Activated naive CD4-positive, alpha-beta T cell treated with anti-CD3 and anti-CD28 coated beads, Interleukin-2, amount 50 U/mL, for 24 hours (primary cell): Measurements from ENCODE around the gene NBAS.
"Not testable (repeated sequence)": the region's sequence is repeated elsewhere in the genome, so short reads cannot be mapped to it uniquely, and the experiment has no call there.

ENCODE experiments used
- H3K27ac Mint-ChIP-seq: one replicate; pipeline ENCODE4 v1.8.0; 2021; ENCODE audit warnings: mild to moderate bottlenecking, mixed read lengths
- H3K27me3 Mint-ChIP-seq: one replicate; pipeline ENCODE4 v1.8.0; 2021; ENCODE audit warnings: mixed read lengths
- H3K36me3 Mint-ChIP-seq: one replicate; pipeline ENCODE4 v1.8.0; 2021; ENCODE audit warnings: mixed read lengths
- H3K4me1 Mint-ChIP-seq: one replicate; pipeline ENCODE4 v1.8.0; 2021; ENCODE audit warnings: mixed read lengths
- H3K4me3 Mint-ChIP-seq: one replicate; pipeline ENCODE4 v1.8.0; 2021; ENCODE audit warnings: mild to moderate bottlenecking, mixed read lengths
- H3K9me3 Mint-ChIP-seq: one replicate; pipeline ENCODE4 v1.8.0; 2021; ENCODE audit warnings: mixed read lengths

NBAS gene

DNA sequence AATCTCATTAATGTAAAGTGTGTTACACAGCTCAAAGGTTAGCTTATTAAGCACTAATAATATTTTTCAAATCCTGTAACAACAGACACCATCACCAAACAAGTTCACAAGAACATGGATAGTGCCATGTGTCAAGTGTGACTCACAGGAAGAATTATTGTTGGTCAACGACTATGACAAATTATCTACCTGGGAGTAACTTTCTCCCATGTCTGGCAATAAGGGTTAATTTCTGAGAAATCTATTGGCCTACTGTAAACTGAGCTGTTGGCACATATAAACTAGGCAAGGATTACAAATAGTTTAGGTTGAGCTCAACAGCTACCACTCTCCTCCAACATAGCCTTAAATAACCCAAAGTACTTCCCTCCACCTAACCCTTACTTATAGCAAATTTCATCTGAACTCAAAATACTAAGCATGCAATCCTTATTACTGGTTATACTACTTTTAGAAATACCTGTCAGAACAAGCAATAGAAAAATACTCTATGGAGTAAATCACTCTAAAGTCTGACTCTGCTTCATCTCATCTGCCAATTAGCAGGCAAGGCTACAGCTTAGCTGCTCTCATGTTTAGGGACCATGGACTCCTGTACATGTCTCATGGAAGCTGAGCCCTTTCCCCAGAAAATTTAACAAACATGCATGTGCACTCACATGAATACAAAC, 223.0 kb downstream of the NBAS start:
- no peaks in the 10 kb centered on the region for H3K9me3 Mint-ChIP-seq
- H3K27ac Mint-ChIP-seq: no peak overlapping the region
- no peaks in the 10 kb centered on the region for H3K27me3 Mint-ChIP-seq
- peaks cover 4% of the 10 kb centered on the region for H3K4me1 Mint-ChIP-seq
- H3K4me3 Mint-ChIP-seq: no peak overlapping the region
- H3K36me3 Mint-ChIP-seq: peaks cover 27% of the 10 kb centered on the region

DNA sequence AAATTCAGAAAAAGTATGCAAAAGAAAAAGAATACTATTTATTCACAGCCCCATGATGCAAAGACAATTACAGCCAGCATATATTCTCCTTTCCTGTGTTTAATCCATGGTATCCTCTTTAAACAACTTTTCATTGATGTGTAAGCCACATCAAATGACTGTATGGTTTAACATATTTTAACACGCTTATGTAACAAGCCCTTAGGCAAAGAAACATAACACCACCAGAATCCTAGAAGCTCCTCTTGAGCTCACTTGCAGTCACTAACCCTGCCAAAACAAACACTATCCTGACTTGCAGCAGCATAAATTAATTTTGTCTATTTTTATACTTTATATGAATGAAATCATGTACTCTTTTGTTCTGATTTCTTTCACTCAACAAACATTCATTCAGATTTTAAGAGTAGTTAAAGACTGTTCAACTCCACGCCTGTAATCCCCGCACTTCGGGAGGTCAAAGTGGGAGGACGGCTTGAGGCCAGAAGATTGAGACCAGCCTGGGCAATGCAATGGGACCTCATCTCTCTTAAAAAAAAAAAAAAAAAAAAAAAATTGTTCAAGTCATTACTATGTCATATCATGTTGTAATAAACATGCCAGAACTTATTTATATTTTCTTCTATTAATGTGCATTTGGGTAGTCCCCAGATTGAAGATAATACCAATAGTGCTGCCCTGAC, 226.3 kb downstream of the NBAS start:
- H3K27me3 Mint-ChIP-seq: no peaks in the 10 kb centered on the region
- no peak overlapping the region for H3K4me3 Mint-ChIP-seq
- H3K9me3 Mint-ChIP-seq: no peaks in the 10 kb centered on the region

DNA sequence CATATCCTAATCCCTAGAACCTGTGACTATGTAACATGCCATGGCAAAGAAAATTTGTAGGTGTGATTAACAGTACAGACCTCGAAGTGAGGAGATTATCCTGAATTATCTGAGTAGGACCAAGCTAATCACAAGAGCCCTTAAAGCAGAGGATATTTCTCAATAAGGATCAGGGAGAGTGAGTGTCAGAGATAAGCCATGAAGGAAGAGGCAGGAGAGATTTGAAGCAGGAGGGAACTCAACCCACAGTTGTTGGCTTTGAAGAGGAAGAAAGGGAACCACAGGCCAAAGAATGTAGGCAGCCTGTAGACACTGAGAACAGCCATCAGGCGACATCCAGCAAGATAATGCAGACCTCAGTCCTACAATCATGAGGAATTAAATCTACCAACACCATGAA, 229.3 kb downstream of the NBAS start:
- Mint-ChIP-seq H3K36me3 (peaks cover 20% of the 10 kb centered on the region), H3K4me3 (no peak overlapping the region), H3K9me3 (no peaks in the 10 kb centered on the region), H3K27ac (no peak overlapping the region), H3K27me3 (no peaks in the 10 kb centered on the region), H3K4me1 (peaks cover 4% of the 10 kb centered on the region)

More for the DNA sequence above, 226.3 kb downstream of the NBAS start:
- Mint-ChIP-seq H3K4me1 (peaks cover 4% of the 10 kb centered on the region), H3K27ac (no peak overlapping the region), H3K36me3 (peaks cover 27% of the 10 kb centered on the region)

DNA sequence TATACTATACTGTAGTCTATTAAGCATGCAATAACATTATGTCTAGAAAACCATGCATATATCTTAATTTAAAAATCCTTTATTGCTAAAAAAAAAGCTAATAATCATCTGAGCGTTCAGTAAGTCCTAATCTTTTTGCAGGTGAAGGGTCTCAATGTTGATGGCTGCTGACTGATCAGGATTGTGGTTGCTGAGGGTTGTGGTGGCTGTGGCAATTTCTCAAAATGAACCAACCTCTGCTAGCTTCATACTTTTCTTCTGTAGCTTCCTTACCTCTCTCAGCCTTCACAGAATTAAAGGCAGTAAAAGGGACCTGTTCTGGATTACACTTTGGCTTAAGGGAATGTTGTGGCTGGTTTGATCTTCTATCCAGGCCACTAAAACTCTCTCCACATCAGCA, 235.8 kb downstream of the NBAS start:
- no peak overlapping the region for H3K27ac Mint-ChIP-seq
- no peaks in the 10 kb centered on the region for H3K4me1 Mint-ChIP-seq
- no peaks in the 10 kb centered on the region for H3K9me3 Mint-ChIP-seq
- no peak overlapping the region for H3K4me3 Mint-ChIP-seq
- peaks cover 38% of the 10 kb centered on the region for H3K36me3 Mint-ChIP-seq
- H3K27me3 Mint-ChIP-seq: no peaks in the 10 kb centered on the region

DNA sequence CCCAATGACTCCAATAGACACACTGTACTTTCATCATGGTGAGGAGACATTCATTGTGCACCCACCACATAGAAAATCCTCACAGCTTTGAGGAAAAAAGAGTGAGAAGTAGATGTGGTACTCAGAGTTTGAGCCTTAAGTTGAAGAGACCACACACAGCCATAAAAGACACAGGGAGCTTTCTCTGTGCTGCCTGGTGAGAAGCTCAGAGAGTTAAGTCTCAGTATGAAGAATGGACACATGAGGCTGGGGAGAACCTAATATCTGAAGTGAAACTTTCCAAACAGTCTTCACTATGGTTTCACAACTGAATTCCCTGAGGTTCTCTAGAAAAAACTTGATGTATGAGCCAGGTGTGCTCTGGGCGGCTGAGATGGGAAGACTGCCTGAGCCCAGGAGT, 237.9 kb downstream of the NBAS start:
- Mint-ChIP-seq H3K27me3 (no peaks in the 10 kb centered on the region), H3K36me3 (peaks cover 58% of the 10 kb centered on the region), H3K4me3 (no peak overlapping the region)

DNA sequence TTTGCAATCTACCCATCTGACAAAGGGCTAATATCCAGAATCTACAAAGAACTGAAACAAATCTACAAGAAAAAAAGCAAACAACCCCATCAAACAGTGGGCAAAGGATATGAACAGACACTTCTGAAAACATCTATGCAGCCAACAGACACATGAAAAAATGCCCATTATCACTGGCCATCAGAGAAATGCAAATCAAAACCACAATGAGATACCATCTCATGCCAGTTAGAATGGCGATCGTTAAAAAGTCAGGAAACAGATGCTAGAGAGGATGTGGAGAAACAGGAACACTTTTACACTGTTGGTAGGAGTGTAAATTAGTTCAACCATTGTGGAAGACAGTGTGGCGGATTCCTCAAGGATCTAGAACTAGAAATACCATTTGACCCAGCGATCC, 239.7 kb downstream of the NBAS start:
- peaks cover 71% of the 10 kb centered on the region for H3K36me3 Mint-ChIP-seq
- H3K4me1 Mint-ChIP-seq, H3K27me3 Mint-ChIP-seq, H3K9me3 Mint-ChIP-seq, H3K4me3 Mint-ChIP-seq, H3K27ac Mint-ChIP-seq: not testable (repeated sequence)

More for the DNA sequence above, 237.9 kb downstream of the NBAS start:
- Mint-ChIP-seq H3K27ac (no peak overlapping the region), H3K9me3 (peaks cover 7% of the 10 kb centered on the region), H3K4me1 (no peaks in the 10 kb centered on the region)

DNA sequence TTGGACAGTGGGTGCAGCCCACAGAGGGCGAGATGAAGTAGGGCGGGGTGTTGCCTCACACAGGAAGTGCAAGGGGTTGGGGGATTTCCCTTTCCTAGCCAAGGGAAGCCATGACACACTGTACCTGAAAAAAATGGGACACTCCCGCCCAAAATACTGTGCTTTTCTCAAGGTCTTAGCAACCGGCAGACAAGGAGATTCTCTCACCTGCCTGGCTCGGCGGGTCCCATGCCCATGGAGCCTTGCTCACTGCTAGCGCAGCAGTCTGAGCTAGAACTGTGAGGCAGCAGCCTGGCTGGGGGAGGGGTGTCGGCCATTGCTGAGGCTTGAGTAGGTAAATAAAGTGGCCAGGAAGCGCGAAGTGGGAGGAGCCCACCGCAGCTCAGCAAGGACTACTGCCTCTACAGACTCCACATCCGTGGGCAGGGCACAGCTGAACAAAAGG, 244.7 kb downstream of the NBAS start:
- Mint-ChIP-seq H3K4me1 (peaks cover 34% of the 10 kb centered on the region), H3K9me3 (peaks cover 7% of the 10 kb centered on the region), H3K4me3 (no peak overlapping the region), H3K36me3 (peaks cover 68% of the 10 kb centered on the region), H3K27me3 (no peaks in the 10 kb centered on the region), H3K27ac (no peak overlapping the region)

DNA sequence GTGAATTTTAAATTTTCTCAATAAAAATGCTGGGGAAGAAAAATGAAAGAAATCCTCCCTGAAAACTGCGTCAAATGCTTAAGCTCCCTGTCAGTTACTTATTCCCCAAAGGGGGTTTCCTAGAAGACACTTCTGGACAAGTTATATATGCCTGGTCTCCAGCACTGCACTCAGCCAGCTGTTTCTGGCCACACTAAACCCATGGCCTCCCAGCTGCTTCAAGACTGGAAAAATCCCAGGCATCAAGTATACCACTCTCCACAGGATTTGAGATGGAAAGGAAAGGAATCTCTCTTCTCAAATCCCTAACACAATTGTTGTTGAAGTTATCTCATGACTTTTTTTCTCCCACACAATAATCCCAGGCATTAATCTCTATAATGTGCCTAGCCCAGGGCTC, 245.7 kb downstream of the NBAS start:
- Mint-ChIP-seq H3K4me1 (peaks cover 34% of the 10 kb centered on the region), H3K4me3 (no peak overlapping the region), H3K27me3 (no peaks in the 10 kb centered on the region), H3K9me3 (peaks cover 7% of the 10 kb centered on the region), H3K36me3 (peaks cover 65% of the 10 kb centered on the region), H3K27ac (no peak overlapping the region)

DNA sequence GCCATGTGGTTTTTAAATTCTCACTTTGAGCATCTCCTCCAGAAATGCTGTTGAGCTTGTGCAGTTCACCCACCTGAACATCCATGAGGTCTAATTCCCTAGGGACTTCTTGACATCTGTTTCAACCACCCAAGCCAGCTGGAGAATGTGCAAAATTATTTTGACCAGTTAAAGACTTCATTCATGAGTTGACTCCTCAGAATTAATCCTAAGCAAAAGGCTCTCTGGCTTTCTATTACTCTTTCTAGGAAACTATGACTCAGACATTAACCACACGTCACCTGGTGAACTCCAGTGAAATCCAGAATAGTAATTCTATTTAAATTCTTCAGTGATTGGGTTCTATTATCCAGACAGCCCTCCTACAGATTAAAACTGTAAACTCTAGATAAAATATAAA, 247.5 kb downstream of the NBAS start:
- Mint-ChIP-seq H3K9me3 (no peaks in the 10 kb centered on the region), H3K27ac (no peak overlapping the region), H3K27me3 (no peaks in the 10 kb centered on the region), H3K4me3 (no peak overlapping the region), H3K4me1 (peaks cover 34% of the 10 kb centered on the region), H3K36me3 (peaks cover 52% of the 10 kb centered on the region)

DNA sequence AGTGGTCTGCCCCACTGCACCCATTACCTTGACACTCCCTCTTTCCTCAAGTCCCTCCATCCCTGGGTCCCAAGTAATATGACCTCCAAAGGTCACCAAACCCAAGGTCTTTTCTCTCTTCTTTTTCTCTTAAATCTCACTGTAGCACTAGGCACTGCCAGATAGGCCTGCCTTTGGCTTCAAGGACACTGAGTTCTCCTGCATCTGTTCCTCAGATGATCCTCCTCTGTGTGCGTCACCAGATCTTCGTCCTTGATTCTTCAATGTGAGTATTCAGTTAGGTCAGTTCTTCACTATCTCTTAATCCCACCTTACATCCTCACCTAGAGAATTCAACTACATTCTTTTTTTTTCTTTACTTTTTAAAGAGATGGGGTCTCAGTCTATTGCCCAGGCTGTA, 249.2 kb downstream of the NBAS start:
- Mint-ChIP-seq H3K9me3 (no peaks in the 10 kb centered on the region), H3K4me1 (peaks cover 29% of the 10 kb centered on the region), H3K27ac (peak overlapping the region; percentile 76), H3K36me3 (peaks cover 44% of the 10 kb centered on the region), H3K4me3 (no peak overlapping the region), H3K27me3 (no peaks in the 10 kb centered on the region)

DNA sequence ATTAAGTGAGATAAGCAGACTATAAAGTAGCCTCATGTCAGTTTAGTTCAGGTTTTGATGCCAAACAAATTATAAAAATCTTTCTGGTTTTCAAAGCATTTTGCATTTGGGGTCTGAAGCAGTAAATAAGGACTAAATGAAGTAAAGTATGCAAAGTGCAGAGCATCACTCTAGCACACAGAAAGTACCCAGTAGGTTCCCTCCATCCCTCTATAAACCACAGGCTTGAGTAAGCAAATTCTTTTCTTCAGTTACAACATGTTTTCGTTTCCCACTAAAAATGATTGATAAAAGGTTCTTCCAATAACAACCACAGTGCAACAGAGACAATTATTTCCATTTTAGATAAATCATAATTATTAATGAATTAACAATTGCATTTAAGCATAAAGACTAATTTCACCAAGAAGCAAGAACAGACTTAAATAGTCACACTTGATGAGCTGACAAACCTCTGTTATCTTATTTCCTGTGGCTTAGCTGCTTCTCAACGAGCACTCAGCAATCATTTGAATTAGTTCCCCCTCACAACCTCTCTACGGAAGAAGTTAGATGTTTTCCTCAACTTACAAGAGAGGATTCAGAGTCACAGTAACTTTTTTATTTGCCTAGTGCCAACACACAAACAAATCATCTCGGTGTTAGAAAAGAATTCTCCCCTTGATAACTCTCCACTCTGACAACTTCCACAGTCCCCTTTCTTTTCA, 249.8 kb downstream of the NBAS start:
- no peak overlapping the region for H3K27ac Mint-ChIP-seq
- H3K36me3 Mint-ChIP-seq: peaks cover 46% of the 10 kb centered on the region
- no peaks in the 10 kb centered on the region for H3K27me3 Mint-ChIP-seq
- H3K4me1 Mint-ChIP-seq: peaks cover 25% of the 10 kb centered on the region
- no peaks in the 10 kb centered on the region for H3K9me3 Mint-ChIP-seq
- H3K4me3 Mint-ChIP-seq: no peak overlapping the region

DNA sequence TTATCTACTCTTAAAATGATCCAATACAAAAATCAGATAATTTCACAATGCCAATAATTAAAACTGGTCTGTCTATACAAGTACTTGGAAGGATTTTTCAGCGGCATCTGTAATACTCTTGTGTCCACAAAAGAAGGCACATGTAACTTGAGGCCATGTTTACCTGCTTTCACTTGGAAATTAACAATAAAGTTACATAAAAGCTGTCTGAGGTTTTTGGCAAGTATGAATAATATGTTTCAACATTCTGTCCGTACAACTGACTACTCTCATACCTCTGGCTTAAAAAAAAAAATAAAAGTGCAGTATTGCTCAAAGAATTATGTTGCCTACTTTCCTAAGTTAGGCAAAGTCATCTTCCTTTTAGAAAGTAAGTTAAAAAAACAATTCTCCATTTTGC, 253.6 kb downstream of the NBAS start:
- Mint-ChIP-seq H3K27me3 (no peaks in the 10 kb centered on the region), H3K9me3 (peaks cover 11% of the 10 kb centered on the region), H3K27ac (no peak overlapping the region), H3K4me3 (no peak overlapping the region), H3K4me1 (peaks cover 17% of the 10 kb centered on the region), H3K36me3 (peaks cover 51% of the 10 kb centered on the region)

DNA sequence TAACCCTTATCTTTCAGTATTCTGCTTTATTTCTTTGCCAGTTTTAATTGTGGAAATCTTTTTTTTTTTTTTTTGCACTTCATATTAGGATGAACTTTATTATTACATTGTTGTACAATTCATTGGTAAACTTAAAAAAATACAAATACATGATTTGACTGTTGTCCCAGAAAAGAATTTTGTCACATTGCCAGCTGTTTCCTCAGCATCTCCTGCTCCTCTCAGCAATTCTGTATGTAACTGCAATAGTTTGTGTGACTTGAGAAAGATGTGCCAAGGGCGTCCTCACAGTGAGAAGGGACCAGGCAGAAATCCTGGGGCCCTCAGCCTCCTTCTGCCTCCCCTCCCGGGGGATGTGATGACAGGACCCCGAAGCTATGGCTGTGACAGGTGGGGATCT, 254.4 kb downstream of the NBAS start:
- Mint-ChIP-seq H3K4me3 (no peak overlapping the region), H3K36me3 (peaks cover 50% of the 10 kb centered on the region), H3K9me3 (peaks cover 11% of the 10 kb centered on the region)

DNA sequence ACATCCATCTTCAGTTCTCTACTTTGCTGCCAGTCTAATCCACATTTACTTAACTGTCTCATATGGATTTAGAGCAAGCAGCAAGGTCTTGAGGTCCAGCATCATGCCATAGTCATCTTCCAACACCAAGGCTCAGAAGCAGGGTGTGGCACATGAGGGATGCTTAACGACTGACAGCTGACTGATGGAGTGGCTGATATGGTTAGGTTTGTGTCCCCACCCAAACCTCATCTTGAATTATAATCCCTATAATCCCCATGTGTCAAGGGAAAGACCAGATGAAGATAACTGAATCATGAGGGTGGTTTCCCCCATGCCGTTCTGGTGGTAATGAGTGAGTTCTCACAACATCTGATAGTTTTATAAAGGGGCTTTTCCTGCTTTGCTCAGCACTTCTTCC, 257.3 kb downstream of the NBAS start:
- H3K4me3 Mint-ChIP-seq: no peak overlapping the region
- H3K9me3 Mint-ChIP-seq: peaks cover 11% of the 10 kb centered on the region
- no peaks in the 10 kb centered on the region for H3K27me3 Mint-ChIP-seq
- peaks cover 31% of the 10 kb centered on the region for H3K4me1 Mint-ChIP-seq
- H3K36me3 Mint-ChIP-seq: peaks cover 49% of the 10 kb centered on the region
- H3K27ac Mint-ChIP-seq: no peak overlapping the region

More for the DNA sequence above, 254.4 kb downstream of the NBAS start:
- H3K4me1 Mint-ChIP-seq: peaks cover 18% of the 10 kb centered on the region
- H3K27me3 Mint-ChIP-seq: no peaks in the 10 kb centered on the region
- no peak overlapping the region for H3K27ac Mint-ChIP-seq

DNA sequence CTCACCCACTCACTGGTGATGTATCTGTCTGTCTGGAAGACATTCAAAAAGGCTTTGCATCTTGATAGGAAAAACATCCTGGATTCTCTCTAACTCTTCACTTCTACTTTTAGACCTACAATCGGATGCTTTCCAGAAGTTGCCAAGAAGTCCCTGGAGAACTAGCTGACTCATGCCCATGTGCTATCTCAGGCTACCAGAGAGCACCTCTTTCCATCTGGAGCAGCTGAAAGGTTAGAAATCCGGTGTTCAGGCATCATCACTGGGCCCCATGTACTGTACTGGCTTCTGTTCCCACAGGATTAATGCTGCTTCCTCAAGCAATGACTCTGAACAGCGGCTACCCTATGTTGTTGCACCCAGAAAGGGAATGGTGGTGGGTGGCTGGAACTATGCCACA, 259.0 kb downstream of the NBAS start:
- no peak overlapping the region for H3K4me3 Mint-ChIP-seq

More for the DNA sequence above, 259.0 kb downstream of the NBAS start:
- Mint-ChIP-seq H3K4me1 (peaks cover 37% of the 10 kb centered on the region), H3K27me3 (no peaks in the 10 kb centered on the region), H3K36me3 (peaks cover 54% of the 10 kb centered on the region), H3K27ac (no peak overlapping the region), H3K9me3 (peaks cover 11% of the 10 kb centered on the region)
